D721Med (cell line): Measurements from ENCODE around the gene CAMK2N2.

Experiments
- DNase-seq: peaks from one replicate; pipeline ENCODE4 v3.0.0; 2011; ENCODE audit warnings: low spot score; ENCODE audit not compliant: insufficient read length
- FAIRE-seq: peaks from 2 replicates; lab custom pipeline; 2011; peaks lifted over from hg19 to GRCh38; lab: Jason Lieb, UNC
- CTCF ChIP-seq: IDR thresholded peaks from 2 replicates; pipeline ENCODE4 v1.5.1; 2012; ENCODE audit warnings: mild to moderate bottlenecking, control low read depth; ENCODE audit not compliant: insufficient read depth; ENCODE audit errors: missing control alignments

The CAMK2N2 gene

DNA sequence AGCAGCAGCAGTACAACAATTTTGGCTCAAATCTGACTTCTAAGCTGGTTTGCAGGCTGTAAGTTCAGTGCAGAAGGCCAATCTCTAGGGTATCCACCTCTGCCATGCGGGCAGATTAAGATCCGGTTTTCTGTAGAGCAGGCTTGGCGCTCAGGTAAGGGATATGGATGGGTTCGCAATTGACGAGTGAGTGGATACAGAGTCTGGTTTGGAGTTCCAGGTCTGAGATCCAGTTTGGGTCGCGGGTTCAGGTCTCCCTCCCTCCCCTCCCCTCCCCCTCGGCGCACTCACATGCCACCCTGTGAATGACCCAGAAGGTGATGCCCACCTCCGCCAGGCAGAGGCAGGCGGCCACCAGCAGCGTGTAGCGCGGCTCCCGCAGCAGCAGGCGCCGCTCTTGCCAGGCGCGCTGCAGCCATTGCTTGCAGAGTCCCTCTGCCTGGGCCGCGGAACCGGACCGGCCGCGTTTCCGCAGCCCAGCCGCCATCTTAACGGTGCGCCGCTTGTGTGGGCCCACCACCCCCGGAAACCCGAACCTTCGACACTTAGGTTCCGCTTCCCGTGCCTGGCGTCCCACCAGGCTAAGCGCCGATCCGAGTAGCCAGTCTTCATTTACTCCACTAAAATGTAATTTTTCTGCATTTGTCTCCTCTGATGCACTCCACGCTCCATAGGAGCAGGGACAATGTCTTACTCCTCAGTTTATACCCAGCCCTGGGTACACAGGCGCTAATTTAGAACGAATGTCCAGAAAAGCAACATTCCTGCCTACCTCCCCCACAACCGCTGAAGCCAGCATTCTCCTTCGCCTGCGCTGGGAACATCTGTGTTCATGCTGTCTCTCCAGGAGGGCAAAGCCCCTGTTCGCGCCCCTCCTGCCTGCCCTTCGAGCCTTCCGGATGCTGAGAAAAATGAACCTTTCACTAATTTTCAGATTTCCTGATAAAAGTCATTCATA, 12.6 kb downstream of the CAMK2N2 start, which contains the start of gene ALG3:
ALG3 (minus strand) TSS at position 509 of the 958 bp plus-strand sequence; CDS start at position 487, 22 bp downstream.
- DNase-seq (peak; percentile 78), FAIRE-seq (no peak)
- no peak for TF ChIP-seq CTCF

GRCh38 chr3:184242297-184242685, 19.1 kb downstream of the CAMK2N2 start:
- no peak for DNase-seq
- no peak for FAIRE-seq
- no peak for TF ChIP-seq CTCF

DNA sequence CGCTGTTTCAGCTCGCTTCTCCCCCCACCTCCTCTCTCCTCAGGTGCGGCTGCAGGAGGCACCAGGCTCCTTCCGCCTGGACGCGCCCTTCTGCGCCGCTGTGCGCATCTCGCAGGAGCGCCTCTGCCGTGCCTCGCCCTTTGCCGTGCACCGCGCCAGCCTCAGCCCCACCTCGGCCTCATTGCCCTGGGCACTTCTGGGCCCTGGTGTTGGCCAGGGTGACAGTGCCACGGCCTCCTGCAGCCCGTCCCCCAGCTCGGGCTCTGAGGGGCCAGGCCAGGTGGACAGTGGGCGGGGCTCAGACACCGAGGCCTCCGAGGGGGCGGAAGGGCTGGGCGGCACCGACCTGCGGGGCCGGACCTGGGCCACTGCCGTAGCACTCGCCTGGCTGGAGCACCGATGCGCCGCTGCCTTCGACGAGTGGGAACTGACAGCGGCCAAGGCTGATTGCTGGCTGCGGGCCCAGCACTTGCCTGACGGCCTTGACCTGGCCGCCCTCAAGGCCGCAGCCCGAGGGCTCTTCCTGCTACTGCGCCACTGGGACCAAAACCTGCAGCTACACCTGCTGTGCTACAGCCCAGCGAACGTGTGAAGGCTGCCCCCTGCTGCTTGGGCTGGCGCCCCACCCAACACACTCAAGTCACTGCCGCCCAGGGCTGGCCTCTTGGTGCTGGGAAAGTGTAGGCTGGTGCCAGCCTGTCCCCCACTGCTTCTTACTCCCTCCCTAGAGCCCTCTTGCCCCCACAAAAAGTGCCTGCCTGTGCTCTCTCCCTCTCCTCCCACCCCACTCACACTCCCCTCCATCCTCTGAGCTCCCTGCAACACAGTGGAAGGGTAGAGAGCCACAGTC, 19.7 kb downstream of the CAMK2N2 start:
- no peak for FAIRE-seq
- TF ChIP-seq CTCF: peak; percentile 15
- no peak for DNase-seq

DNA sequence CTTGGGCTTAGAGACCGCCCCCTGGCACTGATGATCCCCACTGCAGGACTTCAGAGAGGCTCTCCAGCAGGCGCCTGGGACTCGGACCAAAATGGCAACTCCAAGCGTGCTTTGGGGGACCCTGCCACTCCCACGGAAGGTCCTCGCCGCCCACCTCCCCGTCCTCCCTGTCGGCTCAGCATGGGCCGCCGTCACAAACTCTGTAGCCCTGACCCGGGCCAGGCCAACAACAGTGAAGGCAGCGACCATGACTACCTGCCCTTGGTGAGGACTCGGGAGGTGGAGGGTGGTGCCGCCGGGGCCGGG, 20.3 kb downstream of the CAMK2N2 start:
- TF ChIP-seq CTCF: no peak
- no peak for FAIRE-seq
- no peak for DNase-seq

GRCh38 chr3:184240384-184241140, 20.8 kb downstream of the CAMK2N2 start:
- TF ChIP-seq CTCF: no peak
- DNase-seq (peak; percentile 8), FAIRE-seq (no peak)

DNA sequence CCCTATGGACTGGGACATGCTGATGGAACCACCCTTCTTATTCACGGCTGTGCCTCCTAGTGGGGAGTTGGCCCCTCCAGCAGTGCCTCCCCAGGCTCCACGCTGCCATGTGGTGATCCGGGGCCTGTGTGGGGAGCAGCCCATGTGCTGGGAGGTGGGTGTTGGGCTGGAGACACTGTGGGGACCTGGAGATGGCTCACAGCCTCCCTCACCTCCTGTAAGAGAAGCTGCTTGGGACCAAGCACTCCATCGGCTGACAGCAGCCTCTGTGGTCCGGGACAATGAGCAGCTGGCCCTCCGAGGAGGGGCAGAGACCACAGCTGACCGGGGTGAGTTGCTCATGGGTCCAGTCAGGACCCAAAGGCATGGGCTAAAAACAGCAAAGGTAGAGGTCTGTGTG, 21.6 kb downstream of the CAMK2N2 start:
- no peak for TF ChIP-seq CTCF
- FAIRE-seq (no peak), DNase-seq (peak; percentile 10)
